ENCODE measurements around the gene NAXE.
"Not testable (repeated sequence)": the region's sequence is repeated elsewhere in the genome, so short reads cannot be mapped to it uniquely, and the experiment has no call there.

The NAXE gene

GRCh38 chr1:156622581-156623297 is 31.2 kb downstream of the NAXE start:
- DNase-seq, result peak in 1 of 51 donors; percentile 10

- peak in 25 of 51 donors; percentile 16 to 63 (median 38) for DNase-seq
These were observed 32.6 kb downstream of the NAXE start for GRCh38 chr1:156623946-156624813.

- DNase-seq, result peak in 1 of 51 donors; percentile 5
These were observed 33.3 kb downstream of the NAXE start for GRCh38 chr1:156624814-156625435.

GRCh38 chr1:156625436-156626078 is 34.0 kb downstream of the NAXE start:
- peak in 33 of 51 donors; percentile 23 to 84 (median 52) for DNase-seq

- no peak for DNase-seq
These were observed 34.5 kb downstream of the NAXE start for GRCh38 chr1:156626079-156626438.

GRCh38 chr1:156627313-156627880 is 35.8 kb downstream of the NAXE start:
- peak in 11 of 51 donors; percentile 9 to 55 (median 29) for DNase-seq

- DNase-seq, result no peak
These were observed 38.4 kb downstream of the NAXE start for GRCh38 chr1:156629823-156630449.

- DNase-seq, result not testable (repeated sequence)
These were observed 39.6 kb downstream of the NAXE start for GRCh38 chr1:156631152-156631551.

GRCh38 chr1:156632355-156632754 is 40.8 kb downstream of the NAXE start:
- no peak for DNase-seq

- DNase-seq, result peak in 29 of 51 donors; percentile 21 to 72 (median 51)
These were observed 46.8 kb downstream of the NAXE start for GRCh38 chr1:156638189-156638985.

- peak in 2 of 51 donors; percentile 16 to 19 for DNase-seq
These were observed 48.1 kb downstream of the NAXE start for GRCh38 chr1:156639601-156640101.

GRCh38 chr1:156640842-156641706 is 49.5 kb downstream of the NAXE start:
- DNase-seq, result peak in 40 of 51 donors; percentile 23 to 92 (median 64)

- DNase-seq, result peak in 44 of 51 donors; percentile 22 to 82 (median 70)
These were observed 50.2 kb downstream of the NAXE start, which contains the start of gene BCAN for GRCh38 chr1:156641761-156642264. Gene BCAN, plus strand, starts transcription at chr1:156642117. Its CDS starts 3,938 bp downstream, at chr1:156646055.

GRCh38 chr1:156642265-156643048 is 50.9 kb downstream of the NAXE start:
- peak in 6 of 51 donors; percentile 39 to 53 (median 45) for DNase-seq

- DNase-seq, result peak in 1 of 51 donors; percentile 44
These were observed 51.6 kb downstream of the NAXE start for GRCh38 chr1:156643049-156643777.

GRCh38 chr1:156643778-156644092 is 52.2 kb downstream of the NAXE start:
- DNase-seq, result peak in 1 of 51 donors; percentile 10

Measured in hypothalamus (tissue), 51 donors.